Measurements from ENCODE around the gene GNAZ. TPM values are rescaled to one million over a fixed set of nuclear protein-coding genes. Genes with fewer than 3 reads are reported as not detected.

Gene GNAZ
- total RNA-seq, 1 donor from 2014 or later: 0.66 TPM

GRCh38 chr22:23064381-23065068 is 5.8 kb upstream of the GNAZ start:
- intact Hi-C loops (cut with micrococcal nuclease): no loop called here

- intact Hi-C loops (cut with micrococcal nuclease): no loop called here
Observed at GRCh38 chr22:23065069-23065451, 5.3 kb upstream of the GNAZ start.

DNA sequence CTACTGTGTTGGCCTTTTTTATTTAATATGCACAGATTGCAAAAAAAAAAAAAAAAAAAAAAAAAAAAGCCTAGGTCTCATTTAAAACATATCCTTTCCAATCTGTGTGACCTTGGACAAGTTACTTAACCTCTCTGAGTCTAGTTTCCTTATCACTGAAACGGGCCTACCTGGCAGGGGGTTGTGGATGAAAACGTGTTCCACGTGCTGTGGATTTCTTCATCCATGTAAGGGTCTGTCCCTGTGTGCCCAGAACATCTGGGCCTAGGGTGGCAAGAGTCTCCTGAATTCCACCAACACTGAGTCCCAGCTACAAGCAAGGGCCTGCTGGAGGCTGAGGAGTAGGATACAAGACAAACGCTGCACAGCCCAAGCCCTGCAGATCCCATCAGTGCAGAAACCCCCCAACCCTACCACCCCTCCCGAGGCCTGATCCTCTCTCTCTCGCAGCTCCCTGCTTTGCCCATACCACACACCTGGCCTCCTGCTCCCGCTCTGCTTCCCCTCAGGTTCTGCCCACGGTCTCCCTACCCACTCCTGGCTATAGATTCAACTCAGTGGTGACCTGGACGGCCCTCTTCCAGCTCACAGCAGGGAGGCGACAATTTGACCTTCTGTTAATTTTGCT is 4.7 kb upstream of the GNAZ start:
- intact Hi-C loops (cut with micrococcal nuclease): no loop called here

DNA sequence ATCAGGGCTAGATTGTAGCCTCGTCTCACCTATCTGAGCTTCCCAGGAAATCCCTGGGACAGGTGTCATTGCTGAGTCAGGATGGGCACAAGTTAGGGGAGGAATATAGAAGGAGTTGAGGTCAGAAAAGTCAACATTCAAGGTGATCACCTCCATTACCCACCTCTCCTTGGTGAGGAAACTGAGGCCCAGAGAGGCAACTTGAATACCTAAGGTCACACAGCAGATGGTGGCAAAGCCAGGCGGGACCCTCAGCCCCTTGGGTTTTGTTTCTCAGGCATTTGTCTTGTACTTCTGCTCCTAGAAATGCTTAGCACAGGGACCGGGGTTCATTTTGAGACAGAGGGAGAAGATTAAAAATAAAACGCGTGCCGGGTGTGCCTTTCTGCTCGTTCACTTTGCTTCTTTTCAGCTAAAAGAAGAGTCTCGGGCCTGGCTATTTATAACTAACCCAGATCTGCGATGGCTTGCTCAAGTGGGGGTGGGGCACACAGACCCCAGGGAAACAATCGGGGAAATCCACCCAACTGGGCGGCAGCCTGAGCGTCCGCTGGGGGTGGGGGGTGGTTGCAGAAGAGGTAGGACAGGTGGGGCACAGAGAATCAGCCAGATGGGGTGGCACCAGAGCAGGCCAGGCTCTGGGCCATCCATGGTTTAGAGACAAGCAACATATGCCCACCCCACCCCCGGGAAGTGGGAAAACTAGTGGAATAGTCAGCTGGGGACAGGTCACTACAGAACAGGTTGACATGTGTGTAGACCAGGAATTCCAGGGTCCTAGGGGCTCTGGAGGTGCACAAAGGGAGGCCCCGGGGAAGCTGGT is 3.9 kb upstream of the GNAZ start:
- intact Hi-C loops (cut with micrococcal nuclease): no loop called here

DNA sequence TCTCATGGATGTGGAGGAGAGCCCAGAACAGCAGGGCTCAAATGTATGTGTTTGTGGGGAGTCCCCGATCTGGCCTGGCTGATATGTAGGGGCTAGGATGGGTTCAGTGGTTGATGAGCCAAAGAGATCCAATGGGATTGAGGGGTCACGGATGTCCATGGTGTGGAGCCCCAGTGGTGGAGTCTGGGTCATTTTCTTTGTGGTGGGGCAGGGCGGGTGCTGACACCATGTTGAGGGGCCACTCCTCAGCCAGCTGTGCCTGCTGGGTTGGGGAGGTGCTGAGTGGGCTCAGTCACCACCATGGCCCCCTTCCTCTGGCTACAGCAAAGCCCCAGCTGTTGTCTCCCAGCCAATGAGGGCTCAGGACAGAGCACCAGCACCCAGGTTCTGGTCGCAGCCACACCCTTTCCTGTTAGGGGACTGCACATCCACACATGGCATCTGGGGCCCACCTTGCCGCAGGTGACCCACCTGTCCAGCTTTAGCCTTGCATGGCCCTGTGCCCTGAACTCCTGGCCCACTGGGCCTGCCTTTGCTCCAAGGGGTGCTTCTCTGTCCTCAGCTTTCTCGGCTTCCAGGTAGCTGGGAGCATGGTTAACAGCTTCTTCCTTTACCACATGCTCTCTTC is 3.2 kb upstream of the GNAZ start:
- intact Hi-C loops (cut with micrococcal nuclease): no loop called here

GRCh38 chr22:23067691-23068090 is 2.6 kb upstream of the GNAZ start:
- intact Hi-C loops (cut with micrococcal nuclease): no loop called here

DNA sequence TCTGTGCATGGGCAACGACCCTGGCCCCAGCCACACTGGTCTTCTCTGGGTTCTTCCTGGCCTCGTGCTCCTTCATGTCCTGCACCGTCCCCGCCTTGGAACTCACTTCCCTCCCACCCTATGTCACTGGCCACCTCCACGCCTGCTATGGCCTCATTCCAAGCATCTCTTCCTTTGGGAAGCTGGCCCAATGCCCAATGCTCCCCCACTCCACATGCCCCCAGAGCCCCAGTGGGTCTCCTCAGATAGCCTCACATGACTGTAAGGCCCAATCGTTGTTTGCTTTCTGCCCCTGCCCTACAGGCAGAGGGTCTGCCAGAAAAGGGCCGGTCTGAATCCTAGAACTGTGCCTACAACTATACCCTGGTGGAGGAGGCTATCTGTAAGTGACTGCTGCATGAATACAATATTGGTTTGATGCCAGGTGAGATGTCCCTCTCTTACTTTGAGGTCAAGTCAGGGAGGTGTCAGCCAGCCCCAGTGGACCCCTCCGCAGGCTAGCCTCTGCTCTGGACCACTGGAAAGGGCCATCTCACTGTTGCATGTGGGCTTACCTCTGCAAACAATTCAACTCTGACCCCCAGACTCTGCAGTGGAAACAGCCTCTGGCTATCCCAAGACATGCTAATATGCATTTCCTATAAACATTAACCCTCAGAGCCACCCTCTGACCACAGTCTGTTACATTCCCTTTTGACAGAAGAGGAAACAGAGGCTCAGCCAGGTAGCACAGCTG is 2.1 kb upstream of the GNAZ start:
- intact Hi-C loops (cut with micrococcal nuclease): no loop called here

GRCh38 chr22:23068832-23069385 is 1.4 kb upstream of the GNAZ start:
- intact Hi-C loops (cut with micrococcal nuclease): no loop called here

DNA sequence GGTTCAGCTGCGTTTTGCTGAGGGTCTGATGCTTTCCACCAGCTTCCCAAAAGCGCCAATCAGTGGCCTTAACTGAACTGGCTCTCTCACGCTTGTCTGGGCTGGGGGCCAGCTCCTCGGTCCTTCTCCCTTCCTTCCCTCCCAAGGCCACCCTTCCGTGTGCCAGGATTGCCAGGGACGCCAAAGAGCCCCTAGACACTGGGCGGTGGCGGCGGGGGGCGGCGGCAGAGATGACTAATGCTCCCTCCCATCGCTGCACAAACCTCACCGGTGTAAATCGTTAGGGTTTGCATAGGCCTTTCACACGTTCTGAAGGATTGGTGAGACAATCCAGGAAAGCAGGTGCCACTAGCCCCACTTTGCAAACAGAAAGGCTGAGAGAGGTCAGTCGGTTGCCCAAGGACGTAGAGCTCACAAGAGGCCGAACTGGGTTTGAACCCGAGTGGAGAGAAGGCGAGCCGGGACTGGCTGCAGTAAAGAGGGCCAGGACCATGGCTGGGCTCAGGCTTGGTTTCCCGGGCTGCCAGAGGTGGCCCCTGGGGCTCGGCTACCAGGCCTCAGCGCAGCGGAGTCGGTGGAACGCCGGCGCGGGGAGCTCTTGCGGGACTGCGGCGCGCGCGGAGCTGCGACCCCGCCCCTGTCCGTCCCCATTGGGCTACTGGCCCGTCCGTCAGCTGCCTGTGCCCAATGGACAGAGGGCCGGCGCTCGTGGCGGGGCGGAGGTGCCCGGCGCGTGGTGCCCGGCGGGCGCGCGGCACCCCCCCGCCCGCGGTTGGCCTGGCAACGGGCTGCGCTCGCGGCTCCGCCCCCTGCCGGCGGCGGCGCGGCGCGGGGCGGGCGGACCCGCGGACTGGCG is 589 bp upstream of the GNAZ start:
- intact Hi-C loops (cut with micrococcal nuclease): loop anchor here (2.0 kb wide), 1 partner anchor 71 kb away; the partner anchor contains the start of gene RSPH14

DNA sequence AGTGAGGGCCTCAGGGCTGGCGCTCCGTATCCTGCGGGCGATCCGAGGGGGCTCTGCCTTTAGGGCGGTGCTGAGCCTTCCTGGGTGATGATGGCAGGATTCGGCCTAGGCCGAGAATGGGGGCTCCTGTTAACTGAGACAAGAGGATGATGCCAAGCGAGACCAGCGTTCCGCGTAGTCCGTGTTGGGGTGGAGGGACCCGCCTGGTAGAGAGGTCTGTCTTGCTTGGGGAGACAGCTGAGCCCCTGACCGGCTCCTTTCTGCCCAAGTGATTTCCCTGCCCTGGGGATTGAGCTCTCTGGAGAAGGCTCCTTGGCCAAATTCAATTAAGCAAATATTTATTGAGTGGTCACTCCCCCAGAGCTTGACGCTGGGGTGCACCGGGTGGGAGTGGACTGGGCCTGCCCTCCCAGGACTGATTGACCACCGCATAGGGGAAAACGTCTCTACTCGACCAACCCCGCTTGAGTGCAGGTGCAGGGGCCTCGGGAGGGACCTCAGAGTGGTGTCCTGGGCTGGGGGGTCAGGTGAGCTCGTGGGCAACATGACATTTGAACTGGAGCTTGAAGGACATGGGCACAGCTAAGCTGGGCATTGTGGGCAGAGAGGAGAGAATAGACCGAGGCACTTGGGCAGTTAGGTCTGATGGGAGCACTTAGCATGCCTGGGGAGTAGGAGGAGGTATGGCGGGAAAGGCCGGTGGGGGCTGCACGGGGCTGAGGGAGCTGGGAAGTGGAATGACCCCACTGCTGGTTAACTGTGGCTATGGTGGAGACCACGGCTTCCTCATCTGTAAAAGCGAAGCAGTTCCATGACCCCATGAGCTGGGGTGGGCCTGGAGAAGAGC is 1.1 kb downstream of the GNAZ start:
- intact Hi-C loops (cut with micrococcal nuclease): loop anchor here (2.0 kb wide), 1 partner anchor 69 kb away; the partner anchor contains the start of gene RSPH14

GRCh38 chr22:23072077-23072910 is 2.0 kb downstream of the GNAZ start:
- intact Hi-C loops (cut with micrococcal nuclease): no loop called here

GRCh38 chr22:23072911-23073491 is 2.7 kb downstream of the GNAZ start:
- intact Hi-C loops (cut with micrococcal nuclease): no loop called here

- intact Hi-C loops (cut with micrococcal nuclease): no loop called here
Observed at GRCh38 chr22:23073526-23074229, 3.4 kb downstream of the GNAZ start.

- intact Hi-C loops (cut with micrococcal nuclease): no loop called here
Observed at GRCh38 chr22:23074451-23074850, 4.1 kb downstream of the GNAZ start.

DNA sequence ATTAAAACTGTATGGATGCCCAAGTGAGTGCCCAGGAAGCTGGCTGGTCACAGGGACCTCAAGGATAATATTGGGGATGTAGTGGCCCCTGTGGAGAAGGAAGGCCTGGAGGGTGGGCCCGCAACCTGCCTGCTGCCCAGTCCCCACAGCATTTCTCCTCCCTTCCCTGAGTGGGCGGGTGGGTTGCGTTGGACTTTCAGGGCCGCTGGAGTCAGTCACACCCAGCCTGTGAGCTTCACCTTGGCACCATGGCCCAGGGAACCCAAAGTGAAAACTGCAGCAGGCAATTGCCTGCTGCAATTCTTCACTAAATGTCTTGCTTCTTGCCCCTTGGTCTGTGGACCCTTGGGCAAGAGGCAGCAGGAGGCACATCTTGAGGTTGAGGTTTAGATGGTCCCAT is 4.7 kb downstream of the GNAZ start:
- intact Hi-C loops (cut with micrococcal nuclease): no loop called here

- intact Hi-C loops (cut with micrococcal nuclease): no loop called here
Observed at GRCh38 chr22:23075525-23076216, 5.4 kb downstream of the GNAZ start.
